Calu3 (cell line): ENCODE measurements around the gene RHOH. TPM values are rescaled to one million over a fixed set of nuclear protein-coding genes. Genes with fewer than 3 reads are reported as not detected.

ENCODE experiments used
- BruUV-seq: library from RNA; stranded (reverse); fragments of 400-500 nt; replicated peaks from 2 replicates; lab custom pipeline; 2021; lab: Mats Ljungman, UMichigan
- CTCF ChIA-PET: fragments of 300-600 bp; sonication (Branson Sonifier 250); formaldehyde crosslinking; loops from one replicate; lab custom pipeline; 2022; ENCODE audit warnings: antibody characterized with exemption; lab: Charles Lee
- DNase-seq: peaks from one replicate; pipeline ENCODE4 v3.0.0; 2022
- H3K27ac Mint-ChIP-seq: one replicate; pipeline ENCODE4 v1.8.0; 2022; ENCODE audit warnings: mixed read lengths; ENCODE audit not compliant: unreplicated experiment
- H3K27me3 Mint-ChIP-seq: one replicate; pipeline ENCODE4 v1.8.0; 2022; ENCODE audit warnings: mixed read lengths; ENCODE audit not compliant: unreplicated experiment
- H3K36me3 Mint-ChIP-seq: one replicate; pipeline ENCODE4 v1.8.0; 2022; ENCODE audit warnings: mild to moderate bottlenecking, moderate library complexity, mixed read lengths; ENCODE audit not compliant: insufficient read depth, unreplicated experiment
- H3K4me1 Mint-ChIP-seq: one replicate; pipeline ENCODE4 v1.8.0; 2022; ENCODE audit warnings: mild to moderate bottlenecking, low read depth, mixed read lengths; ENCODE audit not compliant: unreplicated experiment
- H3K4me3 Mint-ChIP-seq: one replicate; pipeline ENCODE4 v1.8.0; 2022; ENCODE audit warnings: mild to moderate bottlenecking, low read depth, moderate library complexity, mixed read lengths; ENCODE audit not compliant: unreplicated experiment
- H3K9me3 Mint-ChIP-seq: one replicate; pipeline ENCODE4 v1.8.0; 2022; ENCODE audit warnings: low read depth, mixed read lengths; ENCODE audit not compliant: unreplicated experiment
- CTCF ChIP-seq: fragments of 200-600 bp; IDR thresholded peaks from one replicate; pipeline ENCODE4 v1.8.0; 2022; ENCODE audit warnings: antibody characterized with exemption; ENCODE audit not compliant: unreplicated experiment
- intact Hi-C: fragments of 100-400 bp; cut with micrococcal nuclease; formaldehyde crosslinking; loops from one replicate; pipeline ENCODE4 v1.10.0; 2022; ENCODE audit not compliant: unreplicated experiment
- total RNA-seq: library from RNA; stranded (reverse); gene quantifications from 2 replicates; pipeline ENCODE4 v1.2.3, GENCODE V29; 2022

RHOH gene
- total RNA-seq, 1 experiment from 2014 or later = not detected

- CTCF ChIA-PET = interaction anchor here (0.6 kb wide), 1 partner anchor 51 kb away, joined by 5 read pairs; no protein-coding TSS in a partner anchor
- no TSS peak for BruUV-seq
These were observed 6.4 kb upstream of the RHOH start for GRCh38 chr4:40190465-40190864.

GRCh38 chr4:40190880-40191815 is 5.7 kb upstream of the RHOH start:
- Mint-ChIP-seq H3K9me3 (no peaks in the 10 kb centered on the region), H3K4me3 (no peak overlapping the region), H3K4me1 (peaks cover 14% of the 10 kb centered on the region), H3K36me3 (no peaks in the 10 kb centered on the region), H3K27ac (peak overlapping the region; percentile 33), H3K27me3 (no peaks in the 10 kb centered on the region)
- TF ChIP-seq CTCF = no peak
- BruUV-seq = no TSS peak
- DNase-seq = no peak
- CTCF ChIA-PET = interaction anchor here (0.6 kb wide), 2 partner anchors 11 to 52 kb away, joined by 5 to 8 read pairs; no protein-coding TSS in a partner anchor
- intact Hi-C loops = no loop called here

More at GRCh38 chr4:40190465-40190864, 6.4 kb upstream of the RHOH start:
- Mint-ChIP-seq H3K4me3 (no peak overlapping the region), H3K4me1 (peaks cover 14% of the 10 kb centered on the region), H3K27ac (no peak overlapping the region), H3K36me3 (no peaks in the 10 kb centered on the region), H3K27me3 (no peaks in the 10 kb centered on the region), H3K9me3 (no peaks in the 10 kb centered on the region)
- TF ChIP-seq CTCF = no peak
- intact Hi-C loops = no loop called here
- no peak for DNase-seq

- Mint-ChIP-seq H3K4me1 (peaks cover 14% of the 10 kb centered on the region), H3K4me3 (no peak overlapping the region), H3K27me3 (no peaks in the 10 kb centered on the region), H3K27ac (no peak overlapping the region), H3K36me3 (no peaks in the 10 kb centered on the region), H3K9me3 (no peaks in the 10 kb centered on the region)
- BruUV-seq = no TSS peak
- TF ChIP-seq CTCF = no peak
- no peak for DNase-seq
- CTCF ChIA-PET = no interaction called here
- intact Hi-C loops = no loop called here
These were observed 4.5 kb upstream of the RHOH start for GRCh38 chr4:40192114-40193015.

- intact Hi-C loops = no loop called here
- DNase-seq = no peak
- CTCF ChIA-PET = no interaction called here
These were observed 3.7 kb upstream of the RHOH start for GRCh38 chr4:40193016-40193571.

More at GRCh38 chr4:40193016-40193571, 3.7 kb upstream of the RHOH start:
- H3K27me3 Mint-ChIP-seq = no peaks in the 10 kb centered on the region
- no peak for TF ChIP-seq CTCF
- no peak overlapping the region for H3K27ac Mint-ChIP-seq
- no peaks in the 10 kb centered on the region for H3K36me3 Mint-ChIP-seq
- H3K4me3 Mint-ChIP-seq = no peak overlapping the region
- BruUV-seq = no TSS peak
- H3K4me1 Mint-ChIP-seq = peaks cover 14% of the 10 kb centered on the region
- H3K9me3 Mint-ChIP-seq = no peaks in the 10 kb centered on the region
